Uterus (tissue), 2 donors: ENCODE results near the gene TCF4.

Source experiments
- POLR2A ChIP-seq, 2 donors: fragments of 450-650 bp; IDR thresholded peaks; one replicate each; pipeline ENCODE4 v1.6.1; 2016; ENCODE audit warnings: antibody characterized with exemption in 2 of 2, mild to moderate bottlenecking in 1 of 2, moderate library complexity in 1 of 2
- TF ChIP-seq, protein P1 (sequence below), 4 experiments: fragments of 200-600 bp in 2 of 4; fragments of 450-650 bp in 2 of 4; sonication (generic) in 2 of 4; IDR thresholded peaks; one replicate each; pipeline ENCODE4 v1.5.1; 2016 to 2019; ENCODE audit warnings: antibody characterized with exemption in 4 of 4, mild to moderate bottlenecking in 2 of 4, moderate library complexity in 1 of 4

GRCh38 chr18:55401638-55402191 is 186.3 kb downstream of the TCF4 start:
- TF ChIP-seq, protein P1, sequence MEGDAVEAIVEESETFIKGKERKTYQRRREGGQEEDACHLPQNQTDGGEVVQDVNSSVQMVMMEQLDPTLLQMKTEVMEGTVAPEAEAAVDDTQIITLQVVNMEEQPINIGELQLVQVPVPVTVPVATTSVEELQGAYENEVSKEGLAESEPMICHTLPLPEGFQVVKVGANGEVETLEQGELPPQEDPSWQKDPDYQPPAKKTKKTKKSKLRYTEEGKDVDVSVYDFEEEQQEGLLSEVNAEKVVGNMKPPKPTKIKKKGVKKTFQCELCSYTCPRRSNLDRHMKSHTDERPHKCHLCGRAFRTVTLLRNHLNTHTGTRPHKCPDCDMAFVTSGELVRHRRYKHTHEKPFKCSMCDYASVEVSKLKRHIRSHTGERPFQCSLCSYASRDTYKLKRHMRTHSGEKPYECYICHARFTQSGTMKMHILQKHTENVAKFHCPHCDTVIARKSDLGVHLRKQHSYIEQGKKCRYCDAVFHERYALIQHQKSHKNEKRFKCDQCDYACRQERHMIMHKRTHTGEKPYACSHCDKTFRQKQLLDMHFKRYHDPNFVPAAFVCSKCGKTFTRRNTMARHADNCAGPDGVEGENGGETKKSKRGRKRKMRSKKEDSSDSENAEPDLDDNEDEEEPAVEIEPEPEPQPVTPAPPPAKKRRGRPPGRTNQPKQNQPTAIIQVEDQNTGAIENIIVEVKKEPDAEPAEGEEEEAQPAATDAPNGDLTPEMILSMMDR (IDR thresholded peaks at IDR 0.05), result no peak
- TF ChIP-seq POLR2A (IDR thresholded peaks at IDR 0.05), result no peak
